ENCODE measurements around the gene MOB3A.

The MOB3A gene

GRCh38 chr19:2114218-2114617, 18.1 kb upstream of the MOB3A start:
- no peak overlapping the region for H3K27ac ChIP-seq (ENCODE audit: low read depth, low read length)
- H3K9ac ChIP-seq (ENCODE audit: low read depth, low read length), result no peak overlapping the region
- H3K9me3 ChIP-seq (ENCODE audit: control insufficient read depth, insufficient read depth, low read length), result no peaks in the 10 kb centered on the region
- H3K36me3 ChIP-seq (ENCODE audit: control insufficient read depth, insufficient read depth, low read length), result peaks cover 98% of the 10 kb centered on the region
- no peaks in the 10 kb centered on the region for H3K4me1 ChIP-seq (ENCODE audit: control insufficient read depth, insufficient read depth, low read length)
- no peak overlapping the region for H3K4me3 ChIP-seq (ENCODE audit: low read depth, low read length)
- H3K27me3 ChIP-seq (ENCODE audit: control insufficient read depth, insufficient read depth, low read length), result no peaks in the 10 kb centered on the region

- peaks cover 98% of the 10 kb centered on the region for H3K36me3 ChIP-seq (ENCODE audit: control insufficient read depth, insufficient read depth, low read length)
- no peak overlapping the region for H3K9ac ChIP-seq (ENCODE audit: low read depth, low read length)
Measured at GRCh38 chr19:2113439-2114211, 17.5 kb upstream of the MOB3A start.

GRCh38 chr19:2112516-2113320, 16.6 kb upstream of the MOB3A start:
- Histone ChIP-seq H3K27ac (ENCODE audit: low read depth, low read length) (no peak overlapping the region), H3K27me3 (ENCODE audit: control insufficient read depth, insufficient read depth, low read length) (no peaks in the 10 kb centered on the region), H3K4me3 (ENCODE audit: low read depth, low read length) (no peak overlapping the region), H3K4me1 (ENCODE audit: control insufficient read depth, insufficient read depth, low read length) (no peaks in the 10 kb centered on the region), H3K36me3 (ENCODE audit: control insufficient read depth, insufficient read depth, low read length) (peaks cover 98% of the 10 kb centered on the region), H3K9me3 (ENCODE audit: control insufficient read depth, insufficient read depth, low read length) (no peaks in the 10 kb centered on the region), H3K9ac (ENCODE audit: low read depth, low read length) (no peak overlapping the region)

More at GRCh38 chr19:2113439-2114211, 17.5 kb upstream of the MOB3A start:
- no peak overlapping the region for H3K4me3 ChIP-seq (ENCODE audit: low read depth, low read length)
- H3K27ac ChIP-seq (ENCODE audit: low read depth, low read length), result no peak overlapping the region
- no peaks in the 10 kb centered on the region for H3K27me3 ChIP-seq (ENCODE audit: control insufficient read depth, insufficient read depth, low read length)
- no peaks in the 10 kb centered on the region for H3K9me3 ChIP-seq (ENCODE audit: control insufficient read depth, insufficient read depth, low read length)
- H3K4me1 ChIP-seq (ENCODE audit: control insufficient read depth, insufficient read depth, low read length), result no peaks in the 10 kb centered on the region

GRCh38 chr19:2111886-2112285, 15.8 kb upstream of the MOB3A start:
- no peak overlapping the region for H3K4me3 ChIP-seq (ENCODE audit: low read depth, low read length)
- H3K27me3 ChIP-seq (ENCODE audit: control insufficient read depth, insufficient read depth, low read length), result no peaks in the 10 kb centered on the region
- no peaks in the 10 kb centered on the region for H3K4me1 ChIP-seq (ENCODE audit: control insufficient read depth, insufficient read depth, low read length)
- H3K9me3 ChIP-seq (ENCODE audit: control insufficient read depth, insufficient read depth, low read length), result no peaks in the 10 kb centered on the region
- no peak overlapping the region for H3K27ac ChIP-seq (ENCODE audit: low read depth, low read length)
- no peak overlapping the region for H3K9ac ChIP-seq (ENCODE audit: low read depth, low read length)
- peaks cover 96% of the 10 kb centered on the region for H3K36me3 ChIP-seq (ENCODE audit: control insufficient read depth, insufficient read depth, low read length)

- Histone ChIP-seq H3K4me3 (ENCODE audit: low read depth, low read length) (no peak overlapping the region), H3K27me3 (ENCODE audit: control insufficient read depth, insufficient read depth, low read length) (no peaks in the 10 kb centered on the region), H3K36me3 (ENCODE audit: control insufficient read depth, insufficient read depth, low read length) (peaks cover 96% of the 10 kb centered on the region), H3K4me1 (ENCODE audit: control insufficient read depth, insufficient read depth, low read length) (no peaks in the 10 kb centered on the region), H3K27ac (ENCODE audit: low read depth, low read length) (no peak overlapping the region), H3K9ac (ENCODE audit: low read depth, low read length) (no peak overlapping the region), H3K9me3 (ENCODE audit: control insufficient read depth, insufficient read depth, low read length) (no peaks in the 10 kb centered on the region)
Measured at GRCh38 chr19:2111425-2111824, 15.3 kb upstream of the MOB3A start.

GRCh38 chr19:2110822-2111221, 14.7 kb upstream of the MOB3A start:
- Histone ChIP-seq H3K27ac (ENCODE audit: low read depth, low read length) (no peak overlapping the region), H3K9me3 (ENCODE audit: control insufficient read depth, insufficient read depth, low read length) (no peaks in the 10 kb centered on the region; the same call in 1 of the 2 replicates), H3K4me1 (ENCODE audit: control insufficient read depth, insufficient read depth, low read length) (no peaks in the 10 kb centered on the region), H3K4me3 (ENCODE audit: low read depth, low read length) (no peak overlapping the region), H3K9ac (ENCODE audit: low read depth, low read length) (no peak overlapping the region), H3K36me3 (ENCODE audit: control insufficient read depth, insufficient read depth, low read length) (peaks cover 96% of the 10 kb centered on the region), H3K27me3 (ENCODE audit: control insufficient read depth, insufficient read depth, low read length) (no peaks in the 10 kb centered on the region)

GRCh38 chr19:2109046-2109864, 13.1 kb upstream of the MOB3A start:
- no peaks in the 10 kb centered on the region; the same call in 1 of the 2 replicates for H3K9me3 ChIP-seq (ENCODE audit: control insufficient read depth, insufficient read depth, low read length)
- H3K4me1 ChIP-seq (ENCODE audit: control insufficient read depth, insufficient read depth, low read length), result no peaks in the 10 kb centered on the region
- peaks cover 92% of the 10 kb centered on the region for H3K36me3 ChIP-seq (ENCODE audit: control insufficient read depth, insufficient read depth, low read length)
- H3K27me3 ChIP-seq (ENCODE audit: control insufficient read depth, insufficient read depth, low read length), result no peaks in the 10 kb centered on the region
- H3K9ac ChIP-seq (ENCODE audit: low read depth, low read length), result no peak overlapping the region
- H3K4me3 ChIP-seq (ENCODE audit: low read depth, low read length), result no peak overlapping the region
- no peak overlapping the region for H3K27ac ChIP-seq (ENCODE audit: low read depth, low read length)

GRCh38 chr19:2108251-2109016, 12.3 kb upstream of the MOB3A start:
- peaks cover 90% of the 10 kb centered on the region for H3K36me3 ChIP-seq (ENCODE audit: control insufficient read depth, insufficient read depth, low read length)
- H3K4me1 ChIP-seq (ENCODE audit: control insufficient read depth, insufficient read depth, low read length), result no peaks in the 10 kb centered on the region

GRCh38 chr19:2103045-2103707, 7.0 kb upstream of the MOB3A start:
- Histone ChIP-seq H3K27ac (ENCODE audit: low read depth, low read length) (no peak overlapping the region), H3K9me3 (ENCODE audit: control insufficient read depth, insufficient read depth, low read length) (no peaks in the 10 kb centered on the region; the same call in 1 of the 2 replicates), H3K4me3 (ENCODE audit: low read depth, low read length) (no peak overlapping the region), H3K4me1 (ENCODE audit: control insufficient read depth, insufficient read depth, low read length) (no peaks in the 10 kb centered on the region), H3K27me3 (ENCODE audit: control insufficient read depth, insufficient read depth, low read length) (no peaks in the 10 kb centered on the region), H3K9ac (ENCODE audit: low read depth, low read length) (no peak overlapping the region), H3K36me3 (ENCODE audit: control insufficient read depth, insufficient read depth, low read length) (peaks cover 75% of the 10 kb centered on the region)

More at GRCh38 chr19:2108251-2109016, 12.3 kb upstream of the MOB3A start:
- Histone ChIP-seq H3K27ac (ENCODE audit: low read depth, low read length) (no peak overlapping the region), H3K9me3 (ENCODE audit: control insufficient read depth, insufficient read depth, low read length) (no peaks in the 10 kb centered on the region; the same call in 1 of the 2 replicates), H3K27me3 (ENCODE audit: control insufficient read depth, insufficient read depth, low read length) (no peaks in the 10 kb centered on the region), H3K9ac (ENCODE audit: low read depth, low read length) (no peak overlapping the region), H3K4me3 (ENCODE audit: low read depth, low read length) (no peak overlapping the region)
